Upper lobe of left lung (tissue), 6 donors: ENCODE data around the gene TNFAIP8L3. TPM values are rescaled to one million over a fixed set of nuclear protein-coding genes. Genes with fewer than 3 reads are reported as not detected.

Experiments
- ATAC-seq, 2 donors: fragments of 200-7000 bp; cut with Tn5 transposase; one replicate each; pipeline ENCODE4 v1.9.1; 2022; ENCODE audit warnings: mild to moderate bottlenecking in 2 of 2, moderate library complexity in 2 of 2; ENCODE audit not compliant: low FRiP score in 2 of 2
- DNase-seq, 2 donors: peaks; one replicate each; pipeline ENCODE4 v3.0.0-alpha.2; 2019 to 2020
- H3K27ac ChIP-seq, 4 donors: fragments of 200-600 bp; sonication (generic); one replicate each; pipeline ENCODE4 v1.5.1; 2016 to 2019
- H3K27me3 ChIP-seq, 4 donors: fragments of 200-600 bp; sonication (generic); one replicate each; pipeline ENCODE4 v1.5.1; 2017 to 2019
- H3K36me3 ChIP-seq, 4 donors: fragments of 200-600 bp; sonication (generic); one replicate each; pipeline ENCODE4 v1.5.1; 2016 to 2019
- H3K4me1 ChIP-seq, 4 donors: fragments of 200-600 bp; sonication (generic); one replicate each; pipeline ENCODE4 v1.5.1; 2018 to 2019
- H3K4me3 ChIP-seq, 4 donors: fragments of 200-600 bp; sonication (generic); one replicate each; pipeline ENCODE4 v1.5.1; 2017 to 2019; ENCODE audit warnings: mild to moderate bottlenecking in 2 of 4, moderate library complexity in 1 of 4
- H3K9me3 ChIP-seq, 4 donors: fragments of 200-600 bp; sonication (generic); one replicate each; pipeline ENCODE4 v1.5.1; 2018 to 2019
- CTCF ChIP-seq, 6 experiments: fragments of 450-650 bp in 4 of 6; fragments of 200-600 bp in 2 of 6; sonication (generic) in 2 of 6; IDR thresholded peaks; one replicate each; pipeline ENCODE4 v1.5.1; 2016 to 2019; ENCODE audit warnings: antibody characterized with exemption in 6 of 6
- EP300 ChIP-seq, 4 donors: sonication (generic); formaldehyde crosslinking; IDR thresholded peaks; one replicate each; pipeline ENCODE4 v1.5.1; 2017; ENCODE audit warnings: antibody characterized with exemption in 4 of 4, control low read depth in 2 of 4
- POLR2A ChIP-seq, 4 donors: fragments of 450-650 bp; IDR thresholded peaks; one replicate each; pipeline ENCODE4 v1.5.1; 2016 to 2017; ENCODE audit warnings: antibody characterized with exemption in 4 of 4, mild to moderate bottlenecking in 2 of 4
- POLR2AphosphoS5 ChIP-seq, 2 donors: sonication (generic); formaldehyde crosslinking; IDR thresholded peaks; one replicate each; pipeline ENCODE4 v1.5.1; 2017; ENCODE audit warnings: antibody characterized with exemption in 2 of 2
- WGBS, 2 donors: methylation state at CpG; one replicate each; pipeline ENCODE4 v1.1.5; 2017 to 2018; 5-methylcytosine and 5-hydroxymethylcytosine counted together
- total RNA-seq, 6 donors: library from RNA; depleted of rRNA in 4 of 6; stranded (reverse); fragments of >200 nt in 4 of 6; gene quantifications; one replicate each; pipeline versions ENCODE4 v1.1.0 to v1.2.1, GENCODE V29; 2016 to 2021
- donor health status: DM: no; HTN: no; CAD: no; lungs with moderate emphysema.
- donor health status: DM: no; HTN: yes; CAD: no; lungs with severe emphysema.

The TNFAIP8L3 gene
- total RNA-seq, 6 donors from 2014 or later = 4.2 to 12.4 (median 7.1) TPM

DNA sequence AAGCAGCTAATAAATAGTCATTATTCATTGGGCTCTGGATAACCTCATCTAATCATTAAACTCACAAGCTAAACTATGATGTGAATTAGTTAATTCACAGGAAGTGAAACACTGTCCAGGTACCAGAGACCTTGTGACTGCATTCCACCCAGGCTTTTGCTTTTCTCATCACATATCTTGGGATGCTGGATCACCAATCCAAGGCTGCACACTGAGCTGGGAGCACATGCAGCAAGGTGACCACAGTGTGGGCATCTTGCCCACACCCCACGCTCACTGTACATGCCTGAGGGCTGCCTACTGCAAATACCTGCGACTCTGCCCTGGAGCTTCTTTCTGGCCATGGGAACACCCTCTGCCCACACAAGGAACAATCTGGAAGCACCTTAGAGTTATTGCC, 40.6 kb upstream of the TNFAIP8L3 start:
- Histone ChIP-seq H3K27me3 (no peaks in the 10 kb centered on the region), H3K36me3 (no peaks in the 10 kb centered on the region), H3K27ac (no peak overlapping the region), H3K4me3 (no peak overlapping the region), H3K4me1 (peaks cover 0 to 6% (median 2%) of the 10 kb centered on the region in 4 donors), H3K9me3 (peaks cover 0 to 4% (median under 1%) of the 10 kb centered on the region in 4 donors)
- WGBS, 2 donors = 62 to 80% methylated on average over 2 of the region's 2 CpGs
- DNase-seq (no peak), ATAC-seq (no peak)
- no peak for TF ChIP-seq EP300 (IDR thresholded peaks at IDR 0.05)
- TF ChIP-seq POLR2A (IDR thresholded peaks at IDR 0.05) = no peak
- TF ChIP-seq CTCF (IDR thresholded peaks at IDR 0.05) = no peak
- no peak for TF ChIP-seq POLR2AphosphoS5 (IDR thresholded peaks at IDR 0.05)

DNA sequence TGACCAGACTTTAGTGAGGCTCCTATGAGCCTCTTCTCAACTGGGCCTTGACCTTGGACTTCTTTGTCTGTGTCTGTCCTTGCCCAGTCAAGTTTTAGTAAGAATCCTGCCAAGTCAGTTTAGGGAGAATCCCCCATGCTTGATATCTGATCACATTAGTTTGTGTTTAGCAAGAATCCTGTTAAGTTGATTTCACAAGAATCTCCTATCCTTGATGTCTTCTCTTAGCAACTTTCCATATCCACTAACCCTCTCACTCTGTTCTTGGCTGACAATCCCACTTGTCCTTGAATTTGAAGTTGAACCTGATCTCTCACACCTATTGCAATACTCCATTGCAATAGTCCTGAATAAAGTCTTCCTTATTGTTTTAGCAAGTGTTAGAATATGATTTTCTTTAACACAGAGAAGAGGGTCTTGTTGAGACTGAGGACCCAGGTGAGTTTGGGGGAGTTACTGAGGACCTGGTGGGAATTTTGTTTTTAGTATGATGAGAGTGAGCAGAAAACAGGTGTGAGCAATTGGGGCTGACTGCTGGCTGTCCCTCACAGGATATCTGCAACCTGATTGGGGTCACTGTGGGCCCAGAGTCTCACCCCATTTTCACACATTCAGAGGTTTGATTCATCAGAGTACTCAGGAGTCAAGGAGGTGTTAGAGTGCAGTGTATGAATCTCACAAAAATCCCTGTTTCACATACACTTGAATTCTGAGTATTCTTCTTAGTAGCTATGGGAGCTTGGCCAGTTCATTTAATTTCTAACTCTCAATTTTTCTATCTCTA, 39.9 kb upstream of the TNFAIP8L3 start:
- DNase-seq (no peak), ATAC-seq (no peak)
- no peak for TF ChIP-seq EP300 (IDR thresholded peaks at IDR 0.05)
- Histone ChIP-seq H3K4me1 (peaks cover 0 to 6% (median 2%) of the 10 kb centered on the region in 4 donors), H3K27me3 (no peaks in the 10 kb centered on the region), H3K36me3 (no peaks in the 10 kb centered on the region), H3K4me3 (no peak overlapping the region), H3K27ac (no peak overlapping the region), H3K9me3 (no peaks in the 10 kb centered on the region)

DNA sequence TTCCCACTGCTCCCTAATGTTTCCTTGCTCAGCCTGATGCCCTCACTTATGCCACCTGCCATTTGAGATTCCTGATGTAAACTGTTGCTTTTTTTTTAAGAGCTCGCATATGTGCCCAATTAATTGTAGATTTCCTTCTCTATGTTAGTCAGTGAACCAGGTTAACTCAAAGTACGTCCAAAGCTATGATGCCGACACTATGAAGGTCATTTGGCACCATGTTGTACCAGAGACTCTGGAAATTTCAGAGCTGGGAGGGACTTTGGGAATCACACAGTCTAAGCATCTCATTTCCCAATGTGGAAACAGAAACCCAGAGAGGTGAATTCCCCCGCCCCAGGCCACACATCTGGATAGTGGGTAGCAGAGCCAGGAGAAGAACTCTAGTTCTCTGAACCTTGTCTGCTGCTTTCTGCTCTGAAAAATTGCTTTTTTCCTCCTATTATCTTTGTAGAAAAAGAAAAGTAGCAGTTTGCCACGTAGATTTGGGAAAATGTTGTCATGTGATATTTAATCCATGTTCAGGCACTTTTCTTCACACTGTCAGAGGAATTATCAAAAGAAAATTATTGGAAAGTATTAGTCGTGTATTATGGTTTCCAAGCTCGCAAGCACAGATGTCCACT, 38.5 kb upstream of the TNFAIP8L3 start:
- peak overlapping the region in 1 of 4 donors; percentile 52 for H3K27ac ChIP-seq
- WGBS, 2 donors = 75% methylated on average over 7 of the region's 7 CpGs
- no peaks in the 10 kb centered on the region for H3K9me3 ChIP-seq
- ATAC-seq = peak in 1 of 2 donors; percentile 5
- DNase-seq = no peak
- TF ChIP-seq CTCF (IDR thresholded peaks at IDR 0.05) (no peak), EP300 (IDR thresholded peaks at IDR 0.05) (no peak), POLR2A (IDR thresholded peaks at IDR 0.05) (no peak), POLR2AphosphoS5 (IDR thresholded peaks at IDR 0.05) (no peak)
- peaks cover 0 to 6% (median 2%) of the 10 kb centered on the region in 4 donors for H3K4me1 ChIP-seq
- H3K27me3 ChIP-seq = no peaks in the 10 kb centered on the region
- no peak overlapping the region for H3K4me3 ChIP-seq
- H3K36me3 ChIP-seq = no peaks in the 10 kb centered on the region

- H3K36me3 ChIP-seq = no peaks in the 10 kb centered on the region
- DNase-seq = no peak
- no peaks in the 10 kb centered on the region for H3K27me3 ChIP-seq
- no peak overlapping the region for H3K4me3 ChIP-seq
- ATAC-seq = peak; percentile 57 to 83
- TF ChIP-seq CTCF (IDR thresholded peaks at IDR 0.05) (peak; percentile 36 to 65 (median 52)), POLR2AphosphoS5 (IDR thresholded peaks at IDR 0.05) (no peak)
- H3K27ac ChIP-seq = peak overlapping the region in 2 of 4 donors; percentile 44 to 52
- H3K9me3 ChIP-seq = no peaks in the 10 kb centered on the region
- H3K4me1 ChIP-seq = peaks cover 0 to 6% (median 2%) of the 10 kb centered on the region in 4 donors
- 63 to 66% methylated on average over 6 of the region's 6 CpGs for WGBS, 2 donors
Measured at GRCh38 chr15:51132384-51133139, 37.9 kb upstream of the TNFAIP8L3 start.

- H3K4me1 ChIP-seq = peaks cover 0 to 6% (median 2%) of the 10 kb centered on the region in 4 donors
- 62 to 72% methylated on average over 3 to 4 of the region's 4 CpGs for WGBS, 2 donors
- no peak overlapping the region for H3K4me3 ChIP-seq
- DNase-seq = no peak
- no peaks in the 10 kb centered on the region for H3K27me3 ChIP-seq
- no peak for TF ChIP-seq EP300 (IDR thresholded peaks at IDR 0.05)
- TF ChIP-seq CTCF (IDR thresholded peaks at IDR 0.05) = no peak
- TF ChIP-seq POLR2AphosphoS5 (IDR thresholded peaks at IDR 0.05) = no peak
- TF ChIP-seq POLR2A (IDR thresholded peaks at IDR 0.05) = no peak
- no peaks in the 10 kb centered on the region for H3K36me3 ChIP-seq
- H3K27ac ChIP-seq = no peak overlapping the region
- ATAC-seq = no peak
- no peaks in the 10 kb centered on the region for H3K9me3 ChIP-seq
Measured at GRCh38 chr15:51131596-51132290, 37.0 kb upstream of the TNFAIP8L3 start.
